ENCODE data around the gene BBX. TPM values are rescaled to one million over a fixed set of nuclear protein-coding genes. Genes with fewer than 3 reads are reported as not detected.
A peak's percentile ranks its signal among the peaks of the same experiment; 100 is the strongest.

The BBX gene
- 65.8 and 141 TPM in 2 replicates for total RNA-seq

- DNase-seq (ENCODE audit: low read depth) = peak; percentile 91
Measured at GRCh38 chr3:107522510-107523288, at the start of gene BBX. Gene BBX (plus strand): TSS chr3:107522962. CDS start chr3:107710461, 187,499 bp downstream.

GRCh38 chr3:107476462-107476861, 46.3 kb upstream of the BBX start:
- DNase-seq (ENCODE audit: low read depth) = no peak

DNA sequence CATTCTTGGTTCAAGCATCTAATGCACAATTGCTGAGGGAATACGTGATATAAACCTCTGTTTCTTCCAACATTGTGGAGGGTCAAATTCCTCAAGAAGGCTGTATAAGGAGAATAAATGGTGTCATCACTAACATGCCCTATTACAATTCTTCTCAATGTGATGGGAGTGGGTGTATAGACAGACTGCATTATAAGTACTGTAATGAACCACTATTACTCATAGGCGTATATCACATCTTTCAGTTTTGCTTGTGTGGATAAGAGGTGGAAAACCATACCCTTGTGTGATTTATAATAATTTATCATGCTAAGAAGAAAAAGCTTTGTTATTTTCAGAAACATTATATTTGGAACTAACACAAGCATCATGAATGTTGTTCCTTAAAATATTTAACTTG, 35.3 kb upstream of the BBX start:
- no peak for DNase-seq (ENCODE audit: low read depth)

- DNase-seq (ENCODE audit: low read depth) = peak; percentile 41
Measured at GRCh38 chr3:107488942-107489341, 33.8 kb upstream of the BBX start.

- no peak for DNase-seq (ENCODE audit: low read depth)
Measured at GRCh38 chr3:107493134-107493533, 29.6 kb upstream of the BBX start.

DNA sequence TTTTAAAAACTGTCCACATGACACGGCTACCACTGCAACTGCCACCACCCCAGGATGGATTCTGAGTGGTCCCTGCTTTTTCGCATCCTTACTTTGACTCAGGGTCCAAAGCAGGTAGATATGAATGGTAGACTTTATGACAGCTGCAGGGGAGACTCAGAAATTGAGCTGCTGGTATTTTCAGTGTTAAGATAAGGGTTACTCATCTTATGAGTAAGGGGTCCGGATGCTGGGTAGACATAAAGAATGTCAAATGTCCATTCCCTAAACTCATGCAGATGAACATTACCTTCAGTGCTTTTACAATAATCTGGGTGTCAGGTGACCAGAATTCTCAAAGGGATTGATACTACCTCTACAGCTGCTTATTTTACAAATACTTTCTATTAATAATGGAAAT, 25.9 kb upstream of the BBX start:
- DNase-seq (ENCODE audit: low read depth) = no peak

- no peak for DNase-seq (ENCODE audit: low read depth)
Measured at GRCh38 chr3:107498646-107499045, 24.1 kb upstream of the BBX start.

DNA sequence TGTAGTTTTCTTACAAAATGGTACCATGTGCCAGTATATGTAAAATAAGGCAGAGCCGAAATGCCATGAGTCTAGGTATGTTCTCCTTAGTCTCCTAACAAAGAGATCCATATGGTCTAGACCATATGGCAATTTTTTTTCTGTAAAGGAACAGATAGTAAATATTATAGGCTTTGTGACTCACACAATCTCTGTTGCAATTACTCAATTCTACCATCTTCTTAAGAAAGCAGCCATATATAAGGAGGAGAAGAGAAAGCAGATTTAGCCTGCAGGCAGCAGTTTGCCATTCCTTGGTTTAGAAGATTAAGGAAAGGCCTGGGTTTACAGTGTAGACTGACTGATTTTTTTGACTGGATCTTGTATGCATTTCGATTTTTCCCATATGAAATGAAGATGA, 16.3 kb upstream of the BBX start:
- DNase-seq (ENCODE audit: low read depth) = no peak

- DNase-seq (ENCODE audit: low read depth) = no peak
Measured at GRCh38 chr3:107508331-107508730, 14.4 kb upstream of the BBX start.

GRCh38 chr3:107512108-107512507, 10.7 kb upstream of the BBX start:
- DNase-seq (ENCODE audit: low read depth) = no peak

- no peak for DNase-seq (ENCODE audit: low read depth)
Measured at GRCh38 chr3:107514453-107514852, 8.3 kb upstream of the BBX start.

DNA sequence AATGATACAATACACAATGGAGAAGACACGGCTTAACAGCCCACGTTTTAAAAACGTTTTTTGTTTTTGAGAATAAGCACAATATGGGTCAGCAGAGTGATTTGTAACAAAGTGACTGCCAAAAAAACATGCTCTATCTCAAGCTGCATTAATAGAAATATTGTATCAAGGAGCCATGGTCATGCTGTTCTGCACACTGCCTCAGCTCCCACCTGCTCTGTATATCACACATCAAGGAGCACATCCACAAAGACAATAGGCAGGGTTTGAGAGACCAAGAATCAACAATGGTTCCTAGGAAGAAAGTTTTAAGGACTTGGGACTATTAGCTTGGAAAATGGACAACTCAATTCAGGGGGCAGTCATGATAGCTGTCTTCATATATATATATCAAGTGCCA, 6.3 kb upstream of the BBX start:
- DNase-seq (ENCODE audit: low read depth) = no peak

GRCh38 chr3:107520535-107520934, 2.2 kb upstream of the BBX start:
- no peak for DNase-seq (ENCODE audit: low read depth)

DNA sequence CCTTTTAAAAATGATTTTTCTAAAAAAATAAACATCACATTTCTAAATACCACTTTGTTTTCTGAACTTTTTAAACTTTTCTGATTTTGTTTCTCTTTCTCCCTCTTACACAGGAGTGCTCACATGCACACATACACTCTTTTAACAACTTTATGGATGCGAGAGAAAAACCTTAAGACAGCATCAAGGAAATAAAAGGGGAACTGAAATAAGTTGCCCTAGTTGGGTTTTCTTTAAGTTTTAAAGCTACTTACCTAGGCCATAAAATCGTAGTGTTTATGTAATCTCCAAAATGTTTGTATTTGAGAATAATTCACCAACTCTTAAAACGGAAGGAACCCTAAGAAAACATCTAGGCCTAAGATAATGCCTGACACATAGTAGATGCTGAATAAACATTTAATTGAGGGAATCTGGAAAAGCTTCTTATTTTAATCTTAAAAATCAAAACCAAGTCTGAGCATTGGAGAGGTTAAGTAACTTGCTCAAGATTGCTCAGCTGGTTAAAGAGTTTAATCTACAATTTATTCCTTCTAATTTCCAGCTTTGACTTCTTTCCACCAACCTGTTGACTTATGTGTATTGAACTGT, 1.2 kb upstream of the BBX start:
- DNase-seq (ENCODE audit: low read depth) = no peak

- no peak for DNase-seq (ENCODE audit: low read depth)
Measured at GRCh38 chr3:107523289-107523538, 452 bp downstream of the BBX start.

GRCh38 chr3:107523539-107524325, 970 bp downstream of the BBX start:
- peak; percentile 31 for DNase-seq (ENCODE audit: low read depth)

DNA sequence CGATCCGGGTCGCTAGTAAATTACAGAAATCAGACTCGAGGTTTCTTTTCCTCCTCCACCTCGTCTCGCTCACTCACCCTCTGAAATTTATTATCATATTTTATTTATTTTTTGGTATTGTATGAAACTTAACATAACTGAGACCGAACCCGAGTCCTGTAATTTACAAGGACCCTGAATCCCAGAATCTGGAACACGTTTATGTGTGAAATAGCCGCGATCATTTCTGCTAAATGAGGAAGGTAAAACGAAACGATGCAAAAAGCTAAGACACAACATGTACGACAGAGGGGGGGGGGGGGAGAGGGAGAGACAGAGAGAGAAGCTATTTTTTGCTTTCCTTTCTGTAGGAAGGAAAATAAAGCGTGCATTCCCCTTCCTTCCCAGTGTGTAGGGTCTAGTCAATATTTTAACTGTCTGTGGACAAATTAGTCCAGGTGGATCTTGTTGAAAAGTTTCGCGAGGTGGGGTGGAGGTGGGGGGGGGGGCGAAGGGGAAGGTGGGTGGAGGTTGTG, 1.6 kb downstream of the BBX start:
- DNase-seq (ENCODE audit: low read depth) = peak; percentile 26

DNA sequence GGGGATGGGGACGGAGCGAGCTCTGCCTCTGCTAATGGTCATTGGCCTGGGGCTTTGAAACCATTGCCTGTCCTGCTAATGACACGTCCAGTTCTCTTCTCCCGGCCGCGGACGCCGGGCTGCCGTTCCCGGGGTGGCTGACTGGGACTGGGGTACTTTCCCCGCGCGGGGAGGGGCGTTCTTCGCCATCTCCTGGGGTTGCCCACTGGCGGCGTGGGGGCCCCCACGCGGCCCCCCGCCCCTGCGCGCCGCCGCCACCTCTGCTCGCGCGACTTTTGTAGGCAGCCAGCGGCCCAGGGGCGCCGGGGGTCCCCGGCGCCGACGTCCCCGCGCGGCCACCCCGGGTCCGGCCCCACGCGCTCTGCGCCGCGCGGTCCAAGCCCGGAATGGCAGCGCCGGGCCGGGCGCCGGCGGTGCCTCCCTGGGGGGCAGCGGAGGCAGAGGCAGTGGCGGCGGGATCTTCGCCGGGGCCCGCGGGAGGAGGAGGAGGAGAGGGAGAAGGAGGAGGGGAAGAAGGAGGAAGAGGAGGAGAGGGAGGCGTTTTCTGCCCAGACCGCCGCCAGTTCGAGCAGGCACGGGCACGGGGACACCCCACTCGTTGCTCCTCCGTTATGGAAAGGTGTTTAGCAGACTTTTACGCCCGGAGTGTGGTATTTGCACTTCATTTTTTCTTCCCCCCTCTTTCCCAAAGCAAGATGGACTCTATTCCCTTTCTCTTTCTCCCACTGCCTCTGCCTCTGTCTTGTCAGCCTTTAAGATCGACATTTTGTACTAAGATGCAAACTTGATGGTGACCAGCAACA, 2.3 kb downstream of the BBX start:
- peak; percentile 44 for DNase-seq (ENCODE audit: low read depth)

GRCh38 chr3:107525644-107526305, 3.0 kb downstream of the BBX start:
- no peak for DNase-seq (ENCODE audit: low read depth)

- no peak for DNase-seq (ENCODE audit: low read depth)
Measured at GRCh38 chr3:107531917-107532469, 9.2 kb downstream of the BBX start.

DNA sequence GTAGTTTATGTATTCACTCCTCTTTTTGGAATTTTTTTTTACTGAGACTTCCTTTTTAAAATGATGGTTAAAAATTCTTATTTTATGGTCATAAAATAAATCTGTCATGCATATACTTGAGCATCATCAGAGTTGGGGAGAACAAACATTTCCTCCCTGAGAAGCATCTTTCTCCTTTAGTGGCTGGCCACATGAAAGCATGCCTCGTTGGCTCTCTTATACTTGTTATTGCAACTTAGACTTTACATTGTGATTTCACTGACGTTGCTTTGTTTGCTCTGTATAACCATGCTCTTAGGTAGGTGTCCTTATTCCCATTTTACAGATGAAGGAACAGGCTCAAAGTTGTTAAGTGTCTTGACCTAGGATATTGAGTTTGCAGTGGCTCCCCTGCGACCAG, 18.1 kb downstream of the BBX start:
- no peak for DNase-seq (ENCODE audit: low read depth)

Measured in renal cortical epithelial cell (primary cell).